BLaER1 (cell line): Measurements from ENCODE around the gene ZDHHC6.
"Not testable (repeated sequence)": the region's sequence is repeated elsewhere in the genome, so short reads cannot be mapped to it uniquely, and the experiment has no call there.

Experiments used
- H3K27ac ChIP-seq: shearing (Covaris generic); formaldehyde crosslinking; 2 replicates; pipeline ENCODE4 v1.8.1; 2022
- H3K27me3 ChIP-seq: shearing (Covaris generic); formaldehyde crosslinking; 2 replicates; pipeline ENCODE4 v1.8.1; 2022
- H3K36me3 ChIP-seq: shearing (Covaris generic); formaldehyde crosslinking; 2 replicates; pipeline ENCODE4 v1.8.1; 2022
- H3K4me1 ChIP-seq: shearing (Covaris generic); formaldehyde crosslinking; 2 replicates; pipeline ENCODE4 v1.8.1; 2022
- H3K4me2 ChIP-seq: shearing (Covaris generic); formaldehyde crosslinking; 2 replicates; pipeline ENCODE4 v1.8.1; 2022
- H3K4me3 ChIP-seq: shearing (Covaris generic); formaldehyde crosslinking; 2 replicates; pipeline ENCODE4 v1.8.1; 2022
- H3K9ac ChIP-seq: shearing (Covaris generic); formaldehyde crosslinking; 2 replicates; pipeline ENCODE4 v1.8.1; 2022
- H3K9me3 ChIP-seq: shearing (Covaris generic); formaldehyde crosslinking; 2 replicates; pipeline ENCODE4 v1.8.1; 2022
- H4K20me1 ChIP-seq: shearing (Covaris generic); formaldehyde crosslinking; 2 replicates; pipeline ENCODE4 v1.8.1; 2022
- Cebpa-rat ChIP-seq: shearing (Covaris generic); IDR thresholded peaks from 2 replicates; pipeline ENCODE4 v1.8.1; 2022

Gene ZDHHC6

DNA sequence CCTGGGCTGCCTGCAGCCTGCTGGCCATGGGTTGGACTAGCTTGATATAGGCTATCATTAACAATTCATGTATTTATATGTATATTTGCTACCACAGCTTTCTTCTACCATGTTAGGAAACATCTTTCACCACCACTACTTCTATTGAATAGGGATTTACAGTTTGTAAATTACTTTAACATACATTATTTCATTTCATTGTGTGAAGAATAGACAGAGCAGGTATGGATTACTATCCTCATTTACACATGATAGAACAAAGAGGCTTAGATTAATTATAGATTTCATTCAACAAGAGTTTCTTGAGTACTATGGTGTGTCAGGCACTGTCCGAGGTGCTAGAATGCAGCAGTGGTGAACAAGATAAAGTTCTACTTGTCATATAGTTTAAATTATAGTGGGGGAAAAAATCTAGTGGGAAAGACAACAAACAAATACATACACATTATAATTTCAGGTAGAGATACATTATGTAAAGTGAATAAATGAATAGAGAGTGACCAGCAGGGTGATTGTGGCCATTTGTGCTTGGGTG, 20.9 kb upstream of the ZDHHC6 start:
- H3K27ac ChIP-seq = no peak overlapping the region
- H3K4me3 ChIP-seq = no peak overlapping the region
- peaks cover 42% of the 10 kb centered on the region for H4K20me1 ChIP-seq
- no peak overlapping the region for H3K4me2 ChIP-seq
- no peak for TF ChIP-seq Cebpa-rat
- no peaks in the 10 kb centered on the region for H3K4me1 ChIP-seq
- peaks cover 74% of the 10 kb centered on the region for H3K36me3 ChIP-seq
- H3K9ac ChIP-seq = no peak overlapping the region
- peaks cover 10% of the 10 kb centered on the region; the same call in 1 of the 2 replicates for H3K9me3 ChIP-seq
- H3K27me3 ChIP-seq = no peaks in the 10 kb centered on the region

- Histone ChIP-seq H3K27me3 (no peaks in the 10 kb centered on the region), H3K9me3 (peaks cover 10% of the 10 kb centered on the region; the same call in 1 of the 2 replicates), H3K4me1 (no peaks in the 10 kb centered on the region), H3K36me3 (peaks cover 78% of the 10 kb centered on the region), H4K20me1 (peaks cover 42% of the 10 kb centered on the region), H3K4me3 (no peak overlapping the region), H3K4me2 (no peak overlapping the region), H3K9ac (no peak overlapping the region), H3K27ac (no peak overlapping the region)
- no peak for TF ChIP-seq Cebpa-rat
These were observed 20.1 kb upstream of the ZDHHC6 start for GRCh38 chr10:112466802-112467201.

- Histone ChIP-seq H3K9me3 (peaks cover 10% of the 10 kb centered on the region; the same call in 1 of the 2 replicates), H3K9ac (no peak overlapping the region), H3K27me3 (no peaks in the 10 kb centered on the region), H4K20me1 (peaks cover 42% of the 10 kb centered on the region), H3K4me3 (no peak overlapping the region), H3K4me2 (no peak overlapping the region), H3K27ac (no peak overlapping the region), H3K36me3 (peaks cover 86% of the 10 kb centered on the region), H3K4me1 (no peaks in the 10 kb centered on the region)
- no peak for TF ChIP-seq Cebpa-rat
These were observed 18.7 kb upstream of the ZDHHC6 start for GRCh38 chr10:112465299-112465883.

DNA sequence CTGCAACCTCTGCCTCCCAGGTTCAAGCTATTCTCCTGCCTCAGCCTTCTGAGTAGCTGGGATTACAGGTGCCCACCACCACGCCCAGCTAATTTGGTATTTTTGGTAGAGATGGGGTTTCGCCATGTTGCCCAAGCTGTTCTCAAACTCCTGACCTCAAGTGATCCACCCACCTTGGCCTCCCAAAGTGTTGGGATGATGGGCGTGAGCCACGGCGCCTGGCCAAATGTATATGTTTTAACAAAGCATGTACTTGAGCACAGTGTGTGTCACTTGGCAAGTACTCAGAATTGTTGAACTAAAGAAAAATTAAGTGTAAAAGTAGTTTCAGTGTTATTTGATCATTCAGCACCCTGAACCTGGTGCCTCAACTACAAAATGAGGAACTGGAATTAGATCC, 17.4 kb upstream of the ZDHHC6 start:
- H3K27ac ChIP-seq, H3K4me3 ChIP-seq, H3K27me3 ChIP-seq, H3K9ac ChIP-seq, H3K4me2 ChIP-seq, H3K4me1 ChIP-seq: not testable (repeated sequence)
- H3K36me3 ChIP-seq = peaks cover 74% of the 10 kb centered on the region
- peaks cover 10% of the 10 kb centered on the region; the same call in 1 of the 2 replicates for H3K9me3 ChIP-seq
- peaks cover 35% of the 10 kb centered on the region for H4K20me1 ChIP-seq

GRCh38 chr10:112461029-112461887, 14.5 kb upstream of the ZDHHC6 start:
- Histone ChIP-seq H4K20me1 (peaks cover 28% of the 10 kb centered on the region; the same call in 1 of the 2 replicates), H3K27me3 (no peaks in the 10 kb centered on the region), H3K4me2 (no peak overlapping the region), H3K9me3 (peaks cover 10% of the 10 kb centered on the region; the same call in 1 of the 2 replicates), H3K4me1 (no peaks in the 10 kb centered on the region), H3K4me3 (no peak overlapping the region), H3K36me3 (peaks cover 50% of the 10 kb centered on the region), H3K9ac (no peak overlapping the region), H3K27ac (no peak overlapping the region)
- no peak for TF ChIP-seq Cebpa-rat

- Histone ChIP-seq H3K27ac (no peak overlapping the region), H3K9me3 (peaks cover 9% of the 10 kb centered on the region; the same call in 1 of the 2 replicates), H3K4me1 (no peaks in the 10 kb centered on the region), H3K9ac (no peak overlapping the region), H3K4me2 (no peak overlapping the region), H3K36me3 (peaks cover 41% of the 10 kb centered on the region), H4K20me1 (peaks cover 33% of the 10 kb centered on the region; the same call in 1 of the 2 replicates), H3K4me3 (no peak overlapping the region), H3K27me3 (no peaks in the 10 kb centered on the region)
- TF ChIP-seq Cebpa-rat = no peak
These were observed 13.7 kb upstream of the ZDHHC6 start for GRCh38 chr10:112460366-112460765.

- Histone ChIP-seq H3K4me2 (no peak overlapping the region), H4K20me1 (peaks cover 43% of the 10 kb centered on the region), H3K9me3 (no peaks in the 10 kb centered on the region), H3K36me3 (peaks cover 9% of the 10 kb centered on the region), H3K4me3 (no peak overlapping the region), H3K4me1 (peaks cover 3% of the 10 kb centered on the region), H3K27ac (no peak overlapping the region), H3K9ac (no peak overlapping the region), H3K27me3 (no peaks in the 10 kb centered on the region)
- TF ChIP-seq Cebpa-rat = no peak
These were observed 9.8 kb upstream of the ZDHHC6 start for GRCh38 chr10:112456533-112456932.

- Histone ChIP-seq H3K4me1 (peaks cover 12% of the 10 kb centered on the region), H3K27me3 (no peaks in the 10 kb centered on the region), H3K4me3 (no peak overlapping the region), H3K9ac (no peak overlapping the region), H3K27ac (no peak overlapping the region), H4K20me1 (peaks cover 49% of the 10 kb centered on the region; the same call in 1 of the 2 replicates), H3K36me3 (peaks cover 10% of the 10 kb centered on the region; the same call in 1 of the 2 replicates), H3K4me2 (no peak overlapping the region), H3K9me3 (no peaks in the 10 kb centered on the region)
- TF ChIP-seq Cebpa-rat = no peak
These were observed 8.4 kb upstream of the ZDHHC6 start for GRCh38 chr10:112454910-112455779.

DNA sequence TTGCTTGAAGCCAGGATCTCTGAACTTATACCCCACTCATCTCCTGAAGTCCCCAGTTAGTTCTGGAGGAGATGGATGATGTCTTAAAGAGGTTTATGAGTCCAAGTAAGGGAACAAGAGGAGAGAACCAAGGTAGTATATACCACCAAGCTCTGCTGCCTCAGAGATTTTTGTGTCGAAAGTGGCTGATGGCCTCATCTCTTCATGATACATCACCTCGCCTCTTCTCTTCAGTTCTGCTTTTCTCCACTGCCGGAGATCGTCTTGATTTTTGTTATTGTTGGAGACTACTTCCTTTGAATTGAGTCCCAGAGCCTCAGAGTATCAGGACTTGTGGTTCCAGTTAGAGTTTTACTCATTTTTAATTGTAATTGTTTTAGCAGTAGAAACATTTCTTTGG, 2.2 kb upstream of the ZDHHC6 start:
- H3K27me3 ChIP-seq = no peaks in the 10 kb centered on the region
- H3K4me3 ChIP-seq = no peak overlapping the region
- no peak overlapping the region for H3K9ac ChIP-seq
- H3K4me2 ChIP-seq = peak overlapping the region; percentile 94
- H3K36me3 ChIP-seq = peaks cover 34% of the 10 kb centered on the region
- peaks cover 43% of the 10 kb centered on the region; the same call in 1 of the 2 replicates for H4K20me1 ChIP-seq
- TF ChIP-seq Cebpa-rat = no peak
- no peaks in the 10 kb centered on the region for H3K9me3 ChIP-seq
- H3K27ac ChIP-seq = no peak overlapping the region
- H3K4me1 ChIP-seq = peaks cover 38% of the 10 kb centered on the region
